SK-N-SH (cell line): ENCODE data around the gene COL12A1. TPM values are rescaled to one million over a fixed set of nuclear protein-coding genes. Genes with fewer than 3 reads are reported as not detected.

Experiments used
- CTCF ChIA-PET: fragments of 300-600, 350-600 bp; formaldehyde crosslinking; extraction: SDS; loops from one replicate; lab custom pipeline; 2021; lab: Yijun Ruan, JAX
- POLR2A ChIA-PET: fragments of 350-600 bp; sonication (Branson Sonifier 250); formaldehyde crosslinking; extraction: SDS; loops from one replicate; lab custom pipeline; 2020; ENCODE audit warnings: antibody characterized with exemption, inconsistent platforms; lab: Yijun Ruan, JAX
- DNase-seq: peaks from one replicate; pipeline ENCODE4 v3.0.0; 2012
- H2AFZ ChIP-seq: fragments of 200-600 bp; sonication (generic); 2 replicates; pipeline ENCODE4 v1.8.1; 2016; ENCODE audit warnings: antibody characterized with exemption, mild to moderate bottlenecking, low read depth
- H3F3A ChIP-seq: fragments of 200-600 bp; sonication (generic); replicated peaks from 2 replicates; pipeline ENCODE3; 2016; ENCODE audit warnings: antibody characterized with exemption, mild to moderate bottlenecking; ENCODE audit not compliant: insufficient read depth
- H3K27ac ChIP-seq, 2 experiments: fragments of 200-500 bp in 1 of 2; fragments of 200-600 bp in 1 of 2; sonication (Bioruptor generic) in 1 of 2; sonication (generic), shearing (Covaris generic) in 1 of 2; 2 replicates each; pipeline versions ENCODE4 v1.5.1 to v1.6.1; 2014 to 2016; ENCODE audit warnings: low read depth in 2 of 2, inconsistent platforms in 1 of 2, low read length in 1 of 2, mild to moderate bottlenecking in 1 of 2, mixed read lengths in 1 of 2
- H3K27me3 ChIP-seq: fragments of 200-600 bp; sonication (generic), shearing (Covaris generic); 2 replicates; pipeline ENCODE4 v1.6.1; 2016; ENCODE audit warnings: mixed run types; ENCODE audit not compliant: insufficient read depth
- H3K36me3 ChIP-seq, 2 experiments: fragments of 200-500 bp in 1 of 2; fragments of 200-600 bp in 1 of 2; sonication (Bioruptor generic) in 1 of 2; sonication (generic) in 1 of 2; replicated peaks in 1 of 2; 2 replicates each; pipeline versions ENCODE3 to v1.5.1; 2014 to 2016; ENCODE audit warnings: low read length in 1 of 2, mild to moderate bottlenecking in 1 of 2; ENCODE audit not compliant: insufficient read depth in 2 of 2, control insufficient read depth in 1 of 2
- H3K4me1 ChIP-seq, 2 experiments: fragments of 200-500 bp in 1 of 2; fragments of 200-600 bp in 1 of 2; sonication (Bioruptor generic) in 1 of 2; sonication (generic), shearing (Covaris generic) in 1 of 2; 2 replicates each; pipeline versions ENCODE4 v1.5.1 to v1.6.1; 2014 to 2016; ENCODE audit warnings: low read depth in 1 of 2, low read length in 1 of 2, mixed run types in 1 of 2; ENCODE audit not compliant: insufficient read depth in 2 of 2, control insufficient read depth in 1 of 2
- H3K4me2 ChIP-seq: fragments of 200-600 bp; sonication (generic), shearing (Covaris generic); 2 replicates; pipeline ENCODE4 v1.6.1; 2017; ENCODE audit warnings: mixed run types
- H3K4me3 ChIP-seq, 2 experiments: fragments of 200-500 bp in 1 of 2; fragments of 200-600 bp in 1 of 2; sonication (Bioruptor generic) in 1 of 2; sonication (generic), shearing (Covaris generic) in 1 of 2; 2 replicates each; pipeline versions ENCODE4 v1.5.1 to v1.8.1; 2014 to 2016; ENCODE audit warnings: low read depth in 2 of 2, inconsistent platforms in 1 of 2, low read length in 1 of 2, mild to moderate bottlenecking in 1 of 2, mixed read lengths in 1 of 2, moderate library complexity in 1 of 2
- H3K79me2 ChIP-seq: fragments of 200-600 bp; sonication (generic); 2 replicates; pipeline ENCODE4 v1.8.1; 2017; ENCODE audit warnings: mild to moderate bottlenecking; ENCODE audit not compliant: insufficient read depth
- H3K9ac ChIP-seq: fragments of 200-600 bp; sonication (generic); 2 replicates; pipeline ENCODE4 v1.6.1; 2017; ENCODE audit warnings: mixed run types
- H3K9me2 ChIP-seq: fragments of 200-600 bp; sonication (generic); 2 replicates; pipeline ENCODE4 v1.6.1; 2017; ENCODE audit warnings: mixed run types
- H3K9me3 ChIP-seq: fragments of 200-600 bp; sonication (generic); 2 replicates; pipeline ENCODE4 v1.6.1; 2017; ENCODE audit warnings: mixed run types, mild to moderate bottlenecking, moderate library complexity
- H4K20me1 ChIP-seq: fragments of 200-600 bp; sonication (generic); 2 replicates; pipeline ENCODE4 v1.6.1; 2017; ENCODE audit warnings: mild to moderate bottlenecking, mixed run types; ENCODE audit not compliant: insufficient read depth
- ELF1 ChIP-seq: IDR thresholded peaks from 2 replicates; pipeline ENCODE4 v1.4.0; 2012
- EP300 ChIP-seq, 2 experiments: IDR thresholded peaks; 2 replicates each; pipeline versions ENCODE4 v1.4.0 to v1.6.1; 2012; ENCODE audit warnings: borderline replicate concordance in 1 of 2, low read depth in 1 of 2, low read length in 1 of 2
- FOXJ3 ChIP-seq: sonication (generic); formaldehyde crosslinking; IDR thresholded peaks from 2 replicates; pipeline ENCODE4 v1.5.1; 2020; ENCODE audit warnings: mild to moderate bottlenecking, missing genetic modification reagents
- GATA2 ChIP-seq: sonication (generic); formaldehyde crosslinking; IDR thresholded peaks from 2 replicates; pipeline ENCODE4 v1.5.0; 2020; ENCODE audit warnings: mild to moderate bottlenecking, missing genetic modification reagents
- JUND ChIP-seq: IDR thresholded peaks from 2 replicates; pipeline ENCODE4 v1.4.0; 2012
- MEF2A ChIP-seq: IDR thresholded peaks from 2 replicates; pipeline ENCODE4 v1.4.0; 2012; ENCODE audit warnings: low read depth, borderline replicate concordance
- NFIC ChIP-seq: IDR thresholded peaks from 2 replicates; pipeline ENCODE4 v1.4.0; 2012; ENCODE audit warnings: borderline replicate concordance
- RAD21 ChIP-seq: IDR thresholded peaks from 2 replicates; pipeline ENCODE4 v1.6.1; 2012; ENCODE audit warnings: mild to moderate bottlenecking, low read length
- RFX5 ChIP-seq: IDR thresholded peaks from 2 replicates; pipeline ENCODE4 v1.6.1; 2012; ENCODE audit warnings: mild to moderate bottlenecking, improper control_type of control experiment, low read length
- RXRA ChIP-seq: IDR thresholded peaks from 2 replicates; pipeline ENCODE4 v1.4.0; 2012; ENCODE audit warnings: low read depth, mild to moderate bottlenecking, borderline replicate concordance
- SIN3A ChIP-seq: IDR thresholded peaks from 2 replicates; pipeline ENCODE4 v1.6.1; 2012; ENCODE audit warnings: low read depth, mild to moderate bottlenecking, low read length, moderate library complexity, borderline replicate concordance
- SMC3 ChIP-seq: IDR thresholded peaks from 2 replicates; pipeline ENCODE4 v1.6.1; 2012; ENCODE audit warnings: low read depth, low read length, improper control_type of control experiment
- TEAD4 ChIP-seq: IDR thresholded peaks from 2 replicates; pipeline ENCODE4 v1.4.0; 2012; ENCODE audit warnings: mild to moderate bottlenecking, borderline replicate concordance; ENCODE audit not compliant: insufficient read depth
- YY1 ChIP-seq: IDR thresholded peaks from 2 replicates; pipeline ENCODE4 v1.4.0; 2012; ENCODE audit warnings: low read depth, mild to moderate bottlenecking
- WGBS: methylation state at CpG from one replicate; pipeline ENCODE4 v1.1.6; 2017; ENCODE audit warnings: low lambda C conversion rate; 5-methylcytosine and 5-hydroxymethylcytosine counted together
- polyA plus RNA-seq, 3 experiments: library from polyadenylated mRNA; depleted of rRNA; stranded (reverse); fragments of >200 nt; gene quantifications; 2 replicates each; pipeline ENCODE4 v1.2.3, GENCODE V29; 2012
- TF ChIP-seq, protein P1 (sequence below): IDR thresholded peaks from 2 replicates; pipeline ENCODE4 v1.6.1; 2012; ENCODE audit warnings: mild to moderate bottlenecking, low read depth, low read length, moderate library complexity
- TF ChIP-seq, protein P2 (sequence below): fragments of 150-350 bp; IDR thresholded peaks from 2 replicates; pipeline ENCODE4 v1.6.1; 2016; ENCODE audit warnings: mild to moderate bottlenecking, low read depth, low read length
- TF ChIP-seq, protein P3 (sequence below): IDR thresholded peaks from 2 replicates; pipeline ENCODE4; 2012
- TF ChIP-seq, protein P4 (sequence below): IDR thresholded peaks from 2 replicates; pipeline ENCODE4 v1.4.0; 2012; ENCODE audit warnings: low read depth, borderline replicate concordance

Gene COL12A1
- polyA plus RNA-seq, 1 of the 3 experiments (the other 2 are of a cell fraction) = 0.03 TPM

- POLR2A ChIA-PET = no interaction called here
Measured at GRCh38 chr6:75089151-75089897, 116.5 kb downstream of the COL12A1 start.

More at GRCh38 chr6:75089151-75089897, 116.5 kb downstream of the COL12A1 start:
- peaks cover 32% of the 10 kb centered on the region; the same call in 1 of the 2 replicates for H3K27me3 ChIP-seq
- no peaks in the 10 kb centered on the region for H3F3A ChIP-seq
- H3K4me2 ChIP-seq = no peak overlapping the region
- H3K9me2 ChIP-seq = no peaks in the 10 kb centered on the region
- no peak overlapping the region for H2AFZ ChIP-seq
- no peak overlapping the region for H3K9ac ChIP-seq
- no peak for DNase-seq
- no peaks in the 10 kb centered on the region for H4K20me1 ChIP-seq
- no peaks in the 10 kb centered on the region for H3K36me3 ChIP-seq
- H3K79me2 ChIP-seq = no peaks in the 10 kb centered on the region
- CTCF ChIA-PET = no interaction called here
- H3K9me3 ChIP-seq = no peaks in the 10 kb centered on the region
- no peak overlapping the region for H3K4me3 ChIP-seq
- WGBS = 21% methylated on average over 2 of the region's 2 CpGs
- no peak overlapping the region for H3K27ac ChIP-seq
- H3K4me1 ChIP-seq = no peaks in the 10 kb centered on the region
- TF ChIP-seq RXRA (no peak), RFX5 (no peak), GATA2 (CRISPR knock-in tag) (no peak), MEF2A (no peak), EP300 (IDR thresholded peaks at IDR 0.05; ENCODE audit: borderline replicate concordance in 1 of 2, low read depth in 1 of 2, low read length in 1 of 2) (no peak), RAD21 (no peak), FOXJ3 (no peak), YY1 (no peak), TEAD4 (no peak), SMC3 (no peak), SIN3A (no peak), NFIC (no peak), JUND (no peak), ELF1 (no peak)
- TF ChIP-seq, protein P1, sequence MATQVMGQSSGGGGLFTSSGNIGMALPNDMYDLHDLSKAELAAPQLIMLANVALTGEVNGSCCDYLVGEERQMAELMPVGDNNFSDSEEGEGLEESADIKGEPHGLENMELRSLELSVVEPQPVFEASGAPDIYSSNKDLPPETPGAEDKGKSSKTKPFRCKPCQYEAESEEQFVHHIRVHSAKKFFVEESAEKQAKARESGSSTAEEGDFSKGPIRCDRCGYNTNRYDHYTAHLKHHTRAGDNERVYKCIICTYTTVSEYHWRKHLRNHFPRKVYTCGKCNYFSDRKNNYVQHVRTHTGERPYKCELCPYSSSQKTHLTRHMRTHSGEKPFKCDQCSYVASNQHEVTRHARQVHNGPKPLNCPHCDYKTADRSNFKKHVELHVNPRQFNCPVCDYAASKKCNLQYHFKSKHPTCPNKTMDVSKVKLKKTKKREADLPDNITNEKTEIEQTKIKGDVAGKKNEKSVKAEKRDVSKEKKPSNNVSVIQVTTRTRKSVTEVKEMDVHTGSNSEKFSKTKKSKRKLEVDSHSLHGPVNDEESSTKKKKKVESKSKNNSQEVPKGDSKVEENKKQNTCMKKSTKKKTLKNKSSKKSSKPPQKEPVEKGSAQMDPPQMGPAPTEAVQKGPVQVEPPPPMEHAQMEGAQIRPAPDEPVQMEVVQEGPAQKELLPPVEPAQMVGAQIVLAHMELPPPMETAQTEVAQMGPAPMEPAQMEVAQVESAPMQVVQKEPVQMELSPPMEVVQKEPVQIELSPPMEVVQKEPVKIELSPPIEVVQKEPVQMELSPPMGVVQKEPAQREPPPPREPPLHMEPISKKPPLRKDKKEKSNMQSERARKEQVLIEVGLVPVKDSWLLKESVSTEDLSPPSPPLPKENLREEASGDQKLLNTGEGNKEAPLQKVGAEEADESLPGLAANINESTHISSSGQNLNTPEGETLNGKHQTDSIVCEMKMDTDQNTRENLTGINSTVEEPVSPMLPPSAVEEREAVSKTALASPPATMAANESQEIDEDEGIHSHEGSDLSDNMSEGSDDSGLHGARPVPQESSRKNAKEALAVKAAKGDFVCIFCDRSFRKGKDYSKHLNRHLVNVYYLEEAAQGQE = no peak
- TF ChIP-seq, protein P2, sequence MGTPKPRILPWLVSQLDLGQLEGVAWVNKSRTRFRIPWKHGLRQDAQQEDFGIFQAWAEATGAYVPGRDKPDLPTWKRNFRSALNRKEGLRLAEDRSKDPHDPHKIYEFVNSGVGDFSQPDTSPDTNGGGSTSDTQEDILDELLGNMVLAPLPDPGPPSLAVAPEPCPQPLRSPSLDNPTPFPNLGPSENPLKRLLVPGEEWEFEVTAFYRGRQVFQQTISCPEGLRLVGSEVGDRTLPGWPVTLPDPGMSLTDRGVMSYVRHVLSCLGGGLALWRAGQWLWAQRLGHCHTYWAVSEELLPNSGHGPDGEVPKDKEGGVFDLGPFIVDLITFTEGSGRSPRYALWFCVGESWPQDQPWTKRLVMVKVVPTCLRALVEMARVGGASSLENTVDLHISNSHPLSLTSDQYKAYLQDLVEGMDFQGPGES = no peak
- TF ChIP-seq, protein P3, sequence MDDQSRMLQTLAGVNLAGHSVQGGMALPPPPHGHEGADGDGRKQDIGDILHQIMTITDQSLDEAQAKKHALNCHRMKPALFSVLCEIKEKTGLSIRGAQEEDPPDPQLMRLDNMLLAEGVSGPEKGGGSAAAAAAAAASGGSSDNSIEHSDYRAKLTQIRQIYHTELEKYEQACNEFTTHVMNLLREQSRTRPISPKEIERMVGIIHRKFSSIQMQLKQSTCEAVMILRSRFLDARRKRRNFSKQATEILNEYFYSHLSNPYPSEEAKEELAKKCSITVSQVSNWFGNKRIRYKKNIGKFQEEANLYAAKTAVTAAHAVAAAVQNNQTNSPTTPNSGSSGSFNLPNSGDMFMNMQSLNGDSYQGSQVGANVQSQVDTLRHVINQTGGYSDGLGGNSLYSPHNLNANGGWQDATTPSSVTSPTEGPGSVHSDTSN = no peak
- TF ChIP-seq, protein P4, sequence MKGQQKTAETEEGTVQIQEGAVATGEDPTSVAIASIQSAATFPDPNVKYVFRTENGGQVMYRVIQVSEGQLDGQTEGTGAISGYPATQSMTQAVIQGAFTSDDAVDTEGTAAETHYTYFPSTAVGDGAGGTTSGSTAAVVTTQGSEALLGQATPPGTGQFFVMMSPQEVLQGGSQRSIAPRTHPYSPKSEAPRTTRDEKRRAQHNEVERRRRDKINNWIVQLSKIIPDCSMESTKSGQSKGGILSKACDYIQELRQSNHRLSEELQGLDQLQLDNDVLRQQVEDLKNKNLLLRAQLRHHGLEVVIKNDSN = no peak
